ENCODE results near the gene ADCY1. TPM values are rescaled to one million over a fixed set of nuclear protein-coding genes. Genes with fewer than 3 reads are reported as not detected.

Gene ADCY1
- total and polyA plus RNA-seq, 2 donors (not counting 3 experiments of a cell fraction or from before 2014, with no cell fraction given), result 0.52 to 1.6 TPM

GRCh38 chr7:45651540-45651939, 77.4 kb downstream of the ADCY1 start:
- H3K4me3 ChIP-seq (replicated peaks in 1 of 3; ENCODE audit: insufficient read depth in 1 of 3, low read depth in 1 of 3, low read length in 3 of 3), result no peak overlapping the region
- FAIRE-seq, result no peak
- no peaks in the 10 kb centered on the region for H3K79me2 ChIP-seq (ENCODE audit: control insufficient read depth, insufficient read depth, low read length)
- TF ChIP-seq, protein P1, sequence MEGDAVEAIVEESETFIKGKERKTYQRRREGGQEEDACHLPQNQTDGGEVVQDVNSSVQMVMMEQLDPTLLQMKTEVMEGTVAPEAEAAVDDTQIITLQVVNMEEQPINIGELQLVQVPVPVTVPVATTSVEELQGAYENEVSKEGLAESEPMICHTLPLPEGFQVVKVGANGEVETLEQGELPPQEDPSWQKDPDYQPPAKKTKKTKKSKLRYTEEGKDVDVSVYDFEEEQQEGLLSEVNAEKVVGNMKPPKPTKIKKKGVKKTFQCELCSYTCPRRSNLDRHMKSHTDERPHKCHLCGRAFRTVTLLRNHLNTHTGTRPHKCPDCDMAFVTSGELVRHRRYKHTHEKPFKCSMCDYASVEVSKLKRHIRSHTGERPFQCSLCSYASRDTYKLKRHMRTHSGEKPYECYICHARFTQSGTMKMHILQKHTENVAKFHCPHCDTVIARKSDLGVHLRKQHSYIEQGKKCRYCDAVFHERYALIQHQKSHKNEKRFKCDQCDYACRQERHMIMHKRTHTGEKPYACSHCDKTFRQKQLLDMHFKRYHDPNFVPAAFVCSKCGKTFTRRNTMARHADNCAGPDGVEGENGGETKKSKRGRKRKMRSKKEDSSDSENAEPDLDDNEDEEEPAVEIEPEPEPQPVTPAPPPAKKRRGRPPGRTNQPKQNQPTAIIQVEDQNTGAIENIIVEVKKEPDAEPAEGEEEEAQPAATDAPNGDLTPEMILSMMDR (IDR thresholded peaks at IDR 0.05; ENCODE audit: extremely low read depth in 1 of 2, insufficient read depth in 1 of 2, low read depth in 1 of 2, low read length in 2 of 2), result no peak
- TF ChIP-seq FOS (IDR thresholded peaks at IDR 0.05; ENCODE audit: borderline replicate concordance, insufficient read depth, low read length), result no peak
- no peak for TF ChIP-seq MAX (IDR thresholded peaks at IDR 0.05; ENCODE audit: insufficient read depth, insufficient read length)
- TF ChIP-seq EZH2 (IDR thresholded peaks at IDR 0.05; ENCODE audit: borderline replicate concordance, low read depth, low read length, severe bottlenecking), result no peak
- TF ChIP-seq POLR2AphosphoS5 (IDR thresholded peaks at IDR 0.05; ENCODE audit: insufficient read depth, low read depth, low read length), result no peak
- TF ChIP-seq MYC (IDR thresholded peaks at IDR 0.05; ENCODE audit: low read depth, low read length), result no peak
- no peak for TF ChIP-seq GATA2 (IDR thresholded peaks at IDR 0.05; ENCODE audit: insufficient read depth, insufficient read length, low read depth, low read length)
- no peak for TF ChIP-seq JUN (IDR thresholded peaks at IDR 0.05; ENCODE audit: borderline replicate concordance, insufficient read depth, insufficient read length, low read depth)
- no peak for TF ChIP-seq POLR2A (IDR thresholded peaks at IDR 0.05; ENCODE audit: low read depth, low read length)
- no peaks in the 10 kb centered on the region for H4K20me1 ChIP-seq (replicated peaks; ENCODE audit: control insufficient read depth, extremely low read depth, insufficient read depth, low read length)
- dilution Hi-C loops (cut with MboI; ENCODE audit: extremely low pct_ligation_motif_present, low sequenced_read_pairs), result no loop called here
- no peaks in the 10 kb centered on the region for H3K4me1 ChIP-seq (ENCODE audit: control insufficient read depth, extremely low read depth, insufficient read depth, low read length)
- CTCF ChIA-PET, result no interaction called here
- H2AFZ ChIP-seq (ENCODE audit: low read depth, low read length), result no peak overlapping the region
- H3K9me1 ChIP-seq (replicated peaks; ENCODE audit: control insufficient read depth, extremely low read depth, insufficient read depth, low read length), result no peaks in the 10 kb centered on the region
- no peak overlapping the region for H3K4me2 ChIP-seq (ENCODE audit: insufficient read depth, low read length)
- H3K36me3 ChIP-seq (ENCODE audit: control insufficient read depth in 2 of 2, extremely low read depth in 1 of 2, insufficient read depth in 2 of 2, low read length in 2 of 2), result no peaks in the 10 kb centered on the region
- no peak overlapping the region for H3K27ac ChIP-seq (ENCODE audit: insufficient read depth, low read depth, low read length)
- no peaks in the 10 kb centered on the region for H3K27me3 ChIP-seq (ENCODE audit: control insufficient read depth in 2 of 2, insufficient read depth in 2 of 2, low read length in 2 of 2)
- POLR2A ChIA-PET, result no interaction called here
- intact Hi-C loops (cut with micrococcal nuclease), result no loop called here
- H3K9ac ChIP-seq (replicated peaks; ENCODE audit: extremely low read depth, insufficient read depth, low read length), result no peak overlapping the region
- no peak for DNase-seq (ENCODE audit: low read depth, low spot score)
- no peaks in the 10 kb centered on the region for H3K9me3 ChIP-seq (replicated peaks; ENCODE audit: control insufficient read depth, insufficient read depth, low read length)
- BruUV-seq (replicated peaks), result no TSS peak

Measured in endothelial cell of umbilical vein (primary cell).